Suprapubic skin (tissue), 4 donors: ENCODE data around the gene AHNAK2. TPM values are rescaled to one million over a fixed set of nuclear protein-coding genes. Genes with fewer than 3 reads are reported as not detected.
A peak's percentile ranks its signal among the peaks of the same experiment; 100 is the strongest.
"Not testable (repeated sequence)": the region's sequence is repeated elsewhere in the genome, so short reads cannot be mapped to it uniquely, and the experiment has no call there.

ENCODE experiments used
- DNase-seq, 2 donors: peaks; one replicate each; pipeline ENCODE4 v3.0.0-alpha.2; 2019; ENCODE audit warnings: low spot score in 2 of 2
- H3K27ac ChIP-seq: fragments of 200-600 bp; sonication (generic); one replicate; pipeline ENCODE4 v1.5.1; 2019
- H3K27me3 ChIP-seq: fragments of 200-600 bp; sonication (generic); one replicate; pipeline ENCODE4 v1.5.1; 2019
- H3K36me3 ChIP-seq: fragments of 200-600 bp; sonication (generic); one replicate; pipeline ENCODE4 v1.5.1; 2019
- H3K4me1 ChIP-seq: fragments of 200-600 bp; sonication (generic); one replicate; pipeline ENCODE4 v1.5.1; 2019
- H3K4me3 ChIP-seq: fragments of 200-600 bp; sonication (generic); one replicate; pipeline ENCODE4 v1.5.1; 2019; ENCODE audit warnings: mild to moderate bottlenecking
- H3K9me3 ChIP-seq: fragments of 200-600 bp; sonication (generic); one replicate; pipeline ENCODE4 v1.5.1; 2019
- EP300 ChIP-seq: sonication (generic); formaldehyde crosslinking; IDR thresholded peaks from one replicate; pipeline ENCODE4 v1.6.1; 2017; ENCODE audit warnings: antibody characterized with exemption
- POLR2A ChIP-seq, 2 donors: fragments of 450-650 bp; IDR thresholded peaks; one replicate each; pipeline ENCODE4 v1.6.1; 2017; ENCODE audit warnings: antibody characterized with exemption in 2 of 2, mild to moderate bottlenecking in 2 of 2, moderate library complexity in 2 of 2
- POLR2AphosphoS5 ChIP-seq, 3 donors: sonication (generic); formaldehyde crosslinking; IDR thresholded peaks; one replicate each; pipeline ENCODE4 v1.6.1; 2017; ENCODE audit warnings: antibody characterized with exemption in 3 of 3
- WGBS: methylation state at CpG from one replicate; pipeline ENCODE4 v1.1.5; 2018; 5-methylcytosine and 5-hydroxymethylcytosine counted together
- total RNA-seq, 4 donors: library from RNA; depleted of rRNA; stranded (reverse); fragments of >200 nt; gene quantifications; one replicate each; pipeline ENCODE4 v1.1.0, GENCODE V29; 2016
- TF ChIP-seq, protein P1 (sequence below), 2 donors: fragments of 200-600 bp in 1 of 2; fragments of 450-650 bp in 1 of 2; sonication (generic) in 1 of 2; IDR thresholded peaks; one replicate each; pipeline ENCODE4 v1.5.1; 2016 to 2019; ENCODE audit warnings: antibody characterized with exemption in 2 of 2, mild to moderate bottlenecking in 1 of 2, moderate library complexity in 1 of 2

The AHNAK2 gene
- total RNA-seq, 4 donors from 2014 or later, result 829 to 975 (median 858) TPM

DNA sequence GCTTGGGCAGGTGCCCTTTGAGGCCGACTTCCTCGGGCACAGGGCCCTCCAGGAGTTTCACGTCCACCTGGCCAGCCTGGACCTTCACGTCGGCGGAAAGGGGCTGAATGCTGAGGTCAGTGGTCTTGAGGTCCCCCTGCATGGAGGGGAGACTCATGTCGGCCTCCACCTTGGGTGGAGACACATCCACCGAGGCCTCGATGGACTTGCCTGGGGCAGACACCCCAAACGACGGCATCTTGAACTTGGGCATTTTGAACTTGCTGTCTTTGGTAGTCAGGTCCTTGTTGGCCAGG, 29.5 kb downstream of the AHNAK2 start:
- Histone ChIP-seq H3K27ac (no peak overlapping the region), H3K4me1 (no peaks in the 10 kb centered on the region), H3K27me3 (no peaks in the 10 kb centered on the region), H3K9me3 (no peaks in the 10 kb centered on the region), H3K4me3 (no peak overlapping the region), H3K36me3 (peaks cover 100% of the 10 kb centered on the region)
- DNase-seq, result no peak
- WGBS, result 89% methylated on average over 10 of the region's 11 CpGs
- TF ChIP-seq, protein P1, sequence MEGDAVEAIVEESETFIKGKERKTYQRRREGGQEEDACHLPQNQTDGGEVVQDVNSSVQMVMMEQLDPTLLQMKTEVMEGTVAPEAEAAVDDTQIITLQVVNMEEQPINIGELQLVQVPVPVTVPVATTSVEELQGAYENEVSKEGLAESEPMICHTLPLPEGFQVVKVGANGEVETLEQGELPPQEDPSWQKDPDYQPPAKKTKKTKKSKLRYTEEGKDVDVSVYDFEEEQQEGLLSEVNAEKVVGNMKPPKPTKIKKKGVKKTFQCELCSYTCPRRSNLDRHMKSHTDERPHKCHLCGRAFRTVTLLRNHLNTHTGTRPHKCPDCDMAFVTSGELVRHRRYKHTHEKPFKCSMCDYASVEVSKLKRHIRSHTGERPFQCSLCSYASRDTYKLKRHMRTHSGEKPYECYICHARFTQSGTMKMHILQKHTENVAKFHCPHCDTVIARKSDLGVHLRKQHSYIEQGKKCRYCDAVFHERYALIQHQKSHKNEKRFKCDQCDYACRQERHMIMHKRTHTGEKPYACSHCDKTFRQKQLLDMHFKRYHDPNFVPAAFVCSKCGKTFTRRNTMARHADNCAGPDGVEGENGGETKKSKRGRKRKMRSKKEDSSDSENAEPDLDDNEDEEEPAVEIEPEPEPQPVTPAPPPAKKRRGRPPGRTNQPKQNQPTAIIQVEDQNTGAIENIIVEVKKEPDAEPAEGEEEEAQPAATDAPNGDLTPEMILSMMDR (IDR thresholded peaks at IDR 0.05), result no peak
- TF ChIP-seq POLR2A (IDR thresholded peaks at IDR 0.05) (no peak), EP300 (no peak), POLR2AphosphoS5 (IDR thresholded peaks at IDR 0.05) (no peak)

DNA sequence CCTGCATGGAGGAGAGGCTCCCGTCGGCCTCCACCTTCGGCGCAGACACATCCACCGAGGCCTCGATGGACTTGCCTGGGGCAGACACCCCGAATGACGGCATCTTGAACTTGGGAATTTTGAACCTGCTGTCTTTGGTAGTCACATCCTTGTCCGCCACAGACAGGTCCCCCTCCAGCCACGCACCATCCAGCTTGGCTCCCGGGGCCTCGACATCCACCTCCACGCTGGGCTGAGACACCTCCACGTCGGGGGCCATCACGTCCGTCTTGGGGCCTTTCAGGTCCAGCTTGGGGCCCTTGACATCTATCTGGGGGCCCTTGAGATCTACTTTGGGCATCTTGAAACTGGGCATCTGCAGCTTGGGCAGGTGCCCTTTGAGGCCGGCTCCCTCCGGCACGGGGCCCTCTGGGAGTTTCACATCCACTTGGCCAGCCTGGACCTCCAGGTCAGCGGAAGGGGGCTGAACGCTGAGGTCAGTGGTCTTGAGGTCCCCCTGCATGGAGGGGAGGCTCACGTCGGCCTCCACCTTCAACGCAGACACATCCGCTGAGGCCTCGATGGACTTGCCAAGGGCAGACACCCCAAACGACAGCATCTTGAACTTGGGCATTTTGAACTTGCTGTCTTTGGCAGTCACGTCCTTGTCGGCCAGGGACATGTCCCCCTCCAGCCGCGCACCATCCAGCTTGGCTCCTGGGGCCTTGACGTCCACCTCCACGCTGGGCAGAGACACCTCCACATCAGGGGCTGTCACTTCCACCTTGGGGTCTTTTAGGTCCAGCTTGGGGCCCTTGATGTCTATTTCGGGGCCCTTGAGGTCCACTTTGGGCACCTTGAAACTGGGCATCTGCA, 30.1 kb downstream of the AHNAK2 start:
- DNase-seq, H3K9me3 ChIP-seq, H3K27ac ChIP-seq, H3K4me1 ChIP-seq, H3K27me3 ChIP-seq, H3K4me3 ChIP-seq: not testable (repeated sequence)
- WGBS, result 89% methylated on average over 26 of the region's 35 CpGs
- H3K36me3 ChIP-seq, result peaks cover 100% of the 10 kb centered on the region

- 100% methylated on average over 1 of the region's 13 CpGs for WGBS
- not testable (repeated sequence) for H3K9me3 ChIP-seq, DNase-seq, H3K27ac ChIP-seq, H3K27me3 ChIP-seq, H3K4me1 ChIP-seq, H3K4me3 ChIP-seq
- peaks cover 100% of the 10 kb centered on the region for H3K36me3 ChIP-seq
These were observed 31.0 kb downstream of the AHNAK2 start for GRCh38 chr14:104947201-104947600.

GRCh38 chr14:104945986-104946965, 31.9 kb downstream of the AHNAK2 start:
- H3K27ac ChIP-seq, DNase-seq, H3K9me3 ChIP-seq, H3K4me1 ChIP-seq, H3K27me3 ChIP-seq, H3K4me3 ChIP-seq: not testable (repeated sequence)
- peaks cover 100% of the 10 kb centered on the region for H3K36me3 ChIP-seq
- 92% methylated on average over 26 of the region's 43 CpGs for WGBS

DNA sequence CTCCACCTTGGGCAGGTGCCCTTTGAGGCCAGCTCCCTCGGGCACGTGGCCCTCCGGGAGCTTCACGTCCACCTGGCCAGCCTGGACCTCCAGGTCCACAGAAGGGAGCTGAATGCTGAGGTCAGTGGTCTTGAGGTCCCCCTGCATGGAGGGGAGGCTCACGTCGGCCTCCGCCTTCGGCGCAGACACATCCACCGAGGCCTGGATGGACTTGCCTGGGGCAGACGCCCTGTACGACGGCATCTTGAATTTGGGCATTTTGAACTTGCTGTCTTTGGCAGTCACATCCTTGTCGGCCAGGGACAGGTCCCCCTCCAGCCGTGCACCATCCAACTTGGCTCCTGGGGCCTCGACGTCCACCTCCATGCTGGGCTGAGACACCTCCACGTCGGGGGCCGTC, 32.9 kb downstream of the AHNAK2 start:
- not testable (repeated sequence) for H3K9me3 ChIP-seq, H3K27me3 ChIP-seq, H3K27ac ChIP-seq, H3K4me3 ChIP-seq, H3K4me1 ChIP-seq
- 92% methylated on average over 17 of the region's 20 CpGs for WGBS
- H3K36me3 ChIP-seq, result peaks cover 100% of the 10 kb centered on the region
- DNase-seq, result peak in 1 of 2 donors; percentile 46

DNA sequence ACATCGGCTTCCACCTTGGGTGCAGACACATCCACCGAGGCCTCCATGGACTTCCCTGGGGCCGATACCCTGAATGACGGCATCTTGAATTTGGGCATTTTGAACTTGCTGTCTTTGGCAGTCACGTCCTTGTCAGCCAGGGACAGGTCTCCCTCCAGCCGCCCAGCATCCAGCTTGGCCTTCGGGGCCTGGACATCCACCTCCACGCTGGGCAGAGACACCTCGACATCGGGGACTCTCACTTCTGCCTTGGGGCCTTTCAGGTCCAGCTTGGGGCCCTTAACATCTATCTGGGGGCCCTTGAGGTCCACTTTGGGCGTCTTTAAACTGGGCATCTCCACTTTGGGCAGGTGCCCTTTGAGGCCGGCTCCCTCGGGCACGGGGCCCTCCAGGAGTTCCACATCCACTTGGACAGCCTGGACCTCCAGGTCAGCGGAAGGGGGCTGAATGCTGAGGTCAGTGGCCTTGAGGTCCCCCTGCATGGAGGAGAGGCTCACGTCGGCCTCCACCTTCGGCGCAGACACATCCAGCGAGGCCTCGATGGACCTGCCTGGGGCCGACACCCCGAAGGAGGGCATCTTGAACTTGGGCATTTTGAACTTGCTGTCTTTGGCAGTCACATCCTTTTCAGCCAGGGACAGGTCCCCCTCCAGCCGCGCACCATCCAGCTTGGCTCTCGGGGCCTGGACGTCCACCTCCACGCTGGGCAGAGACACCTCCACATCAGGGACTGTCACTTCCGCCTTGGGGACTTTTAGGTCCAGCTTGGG, 33.6 kb downstream of the AHNAK2 start:
- not testable (repeated sequence) for H3K4me1 ChIP-seq, H3K27ac ChIP-seq, H3K4me3 ChIP-seq, H3K9me3 ChIP-seq, H3K27me3 ChIP-seq
- WGBS, result 91% methylated on average over 20 of the region's 29 CpGs
- peaks cover 100% of the 10 kb centered on the region for H3K36me3 ChIP-seq
- peak in 1 of 2 donors; percentile 65 for DNase-seq

GRCh38 chr14:104944016-104944308, 34.2 kb downstream of the AHNAK2 start:
- H3K4me3 ChIP-seq, H3K27ac ChIP-seq, H3K9me3 ChIP-seq, DNase-seq, H3K27me3 ChIP-seq, H3K4me1 ChIP-seq: not testable (repeated sequence)
- 100% methylated on average over 1 of the region's 6 CpGs for WGBS
- peaks cover 99% of the 10 kb centered on the region for H3K36me3 ChIP-seq

- 92% methylated on average over 26 of the region's 29 CpGs for WGBS
- H3K9me3 ChIP-seq, result not testable (repeated sequence)
These were observed 34.8 kb downstream of the AHNAK2 start for GRCh38 chr14:104943216-104944015.

More at GRCh38 chr14:104943216-104944015, 34.8 kb downstream of the AHNAK2 start:
- H3K27ac ChIP-seq, H3K4me1 ChIP-seq, H3K27me3 ChIP-seq, H3K4me3 ChIP-seq: not testable (repeated sequence)
- DNase-seq, result peak in 1 of 2 donors; percentile 58
- H3K36me3 ChIP-seq, result peaks cover 95% of the 10 kb centered on the region
